Measurements from ENCODE around the gene EMC8. TPM values are rescaled to one million over a fixed set of nuclear protein-coding genes. Genes with fewer than 3 reads are reported as not detected.
"Not testable (repeated sequence)": the region's sequence is repeated elsewhere in the genome, so short reads cannot be mapped to it uniquely, and the experiment has no call there.

The EMC8 gene
- total RNA-seq, 1 donor from 2014 or later = 22.5 TPM

GRCh38 chr16:85810742-85811115, 11.4 kb upstream of the EMC8 start:
- Histone ChIP-seq H3K9me3 (replicated peaks) (no peaks in the 10 kb centered on the region), H3K36me3 (peaks cover 11% of the 10 kb centered on the region), H3K27ac (replicated peaks) (no peak overlapping the region), H3K4me1 (peaks cover 2% of the 10 kb centered on the region), H3K27me3 (ENCODE audit: low read depth) (peaks cover 49% of the 10 kb centered on the region), H3K4me3 (no peak overlapping the region)
- no peak for TF ChIP-seq CTCF (IDR thresholded peaks at IDR 0.05; ENCODE audit: borderline replicate concordance)
- intact Hi-C loops (cut with micrococcal nuclease) = no loop called here
- DNase-seq = no peak

DNA sequence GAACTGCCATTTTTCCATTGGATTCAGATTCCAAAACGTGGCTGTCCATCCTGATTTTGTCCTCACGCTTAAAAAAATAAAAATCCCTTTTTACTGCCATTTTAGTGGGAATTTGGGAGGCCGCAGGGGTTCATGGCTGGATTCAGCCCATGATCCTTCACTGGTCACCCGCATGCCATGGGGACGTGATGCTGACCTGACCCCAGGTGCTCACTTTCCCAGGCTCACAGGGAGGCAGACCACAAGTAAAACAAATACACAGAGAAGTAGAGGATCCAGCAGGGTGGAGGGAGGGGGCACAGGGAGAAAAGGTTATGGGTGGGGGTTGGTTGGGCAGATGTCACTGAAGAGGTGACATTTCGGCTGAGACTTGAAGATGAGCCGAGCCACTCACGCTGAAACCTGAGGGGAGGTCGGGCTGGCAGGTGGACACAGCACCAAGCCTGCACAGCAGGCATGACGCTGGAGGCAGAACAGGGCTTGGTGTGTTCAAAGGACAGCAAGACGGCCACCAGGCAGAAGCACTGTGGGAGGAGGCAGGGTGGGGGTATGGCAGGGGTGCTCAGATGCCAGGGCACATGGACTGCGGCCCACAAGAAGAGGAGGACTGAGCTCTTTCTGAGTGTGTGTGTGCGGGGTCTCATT, 10.9 kb upstream of the EMC8 start:
- no peak for TF ChIP-seq CTCF (IDR thresholded peaks at IDR 0.05; ENCODE audit: borderline replicate concordance)
- DNase-seq = no peak
- H3K4me1 ChIP-seq = peaks cover 3% of the 10 kb centered on the region
- no peak overlapping the region for H3K4me3 ChIP-seq
- H3K9me3 ChIP-seq (replicated peaks) = no peaks in the 10 kb centered on the region
- peaks cover 44% of the 10 kb centered on the region for H3K27me3 ChIP-seq (ENCODE audit: low read depth)
- peaks cover 16% of the 10 kb centered on the region for H3K36me3 ChIP-seq
- intact Hi-C loops (cut with micrococcal nuclease) = no loop called here
- no peak overlapping the region for H3K27ac ChIP-seq (replicated peaks)

DNA sequence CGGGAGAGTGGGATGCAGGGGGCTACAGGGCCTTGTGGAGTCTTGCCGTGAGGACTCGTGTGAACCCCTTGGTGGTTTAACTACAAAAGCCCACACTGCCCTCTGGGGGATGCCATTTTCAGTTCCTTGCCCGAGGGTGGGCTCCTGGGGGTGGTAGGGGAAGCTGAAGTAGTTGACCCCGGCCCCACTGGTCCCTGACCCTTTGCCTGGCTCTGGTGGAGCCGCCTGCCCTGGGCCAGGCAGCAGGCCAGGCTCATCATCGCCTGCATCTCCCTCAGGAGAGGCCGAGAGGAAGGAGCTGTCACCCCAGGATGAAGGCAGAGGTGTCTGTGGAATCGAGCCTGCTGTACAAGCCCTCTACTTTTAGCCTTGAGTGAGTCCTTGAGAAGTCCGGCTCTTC, 10.3 kb upstream of the EMC8 start:
- DNase-seq = no peak
- Histone ChIP-seq H3K4me1 (peaks cover 3% of the 10 kb centered on the region), H3K27me3 (ENCODE audit: low read depth) (peaks cover 39% of the 10 kb centered on the region), H3K36me3 (peaks cover 22% of the 10 kb centered on the region), H3K27ac (replicated peaks) (no peak overlapping the region), H3K4me3 (no peak overlapping the region), H3K9me3 (replicated peaks) (no peaks in the 10 kb centered on the region)
- intact Hi-C loops (cut with micrococcal nuclease) = no loop called here
- no peak for TF ChIP-seq CTCF (IDR thresholded peaks at IDR 0.05; ENCODE audit: borderline replicate concordance)

DNA sequence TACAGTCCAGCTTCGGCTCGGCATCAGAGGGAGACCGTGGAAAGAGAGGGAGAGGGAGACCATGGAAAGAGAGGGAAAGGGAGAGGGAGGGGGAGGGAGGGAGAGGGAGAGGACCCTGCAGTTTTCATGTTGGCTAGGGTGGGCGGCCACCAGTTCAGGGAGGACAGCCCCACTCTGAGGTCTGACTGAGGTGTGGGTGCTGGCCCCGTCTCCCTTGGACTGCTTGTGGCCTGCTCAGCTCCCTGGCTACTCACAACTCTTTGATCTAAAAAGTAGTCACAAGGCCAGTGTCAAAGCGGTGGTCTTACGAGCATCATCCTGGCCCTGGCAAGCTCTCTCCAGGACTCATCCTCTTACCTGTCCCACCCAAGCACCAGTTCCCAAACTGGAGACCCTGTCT, 9.6 kb upstream of the EMC8 start:
- Histone ChIP-seq H3K9me3 (replicated peaks) (no peaks in the 10 kb centered on the region), H3K4me1 (peaks cover 4% of the 10 kb centered on the region), H3K36me3 (peaks cover 27% of the 10 kb centered on the region), H3K27me3 (ENCODE audit: low read depth) (peaks cover 32% of the 10 kb centered on the region), H3K27ac (replicated peaks) (no peak overlapping the region), H3K4me3 (no peak overlapping the region)
- no peak for TF ChIP-seq CTCF (IDR thresholded peaks at IDR 0.05; ENCODE audit: borderline replicate concordance)
- no peak for DNase-seq
- intact Hi-C loops (cut with micrococcal nuclease) = no loop called here

DNA sequence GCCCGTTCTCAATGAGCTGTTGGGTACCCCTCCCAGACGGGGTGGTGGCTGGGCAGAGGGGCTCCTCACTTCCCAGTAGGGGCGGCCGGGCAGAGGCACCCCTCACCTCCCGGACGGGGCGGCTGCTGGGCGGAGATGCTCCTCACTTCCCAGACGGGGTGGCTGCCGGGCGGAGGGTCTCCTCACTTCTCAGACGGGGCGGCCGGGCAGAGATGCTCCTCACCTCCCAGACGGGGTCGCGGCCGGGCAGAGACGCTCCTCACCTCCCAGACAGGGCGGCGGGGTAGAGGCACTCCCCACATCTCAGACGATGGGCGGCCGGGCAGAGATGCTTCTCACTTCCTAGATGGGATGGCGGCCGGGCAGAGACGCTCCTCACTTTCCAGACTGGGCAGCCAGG, 8.8 kb upstream of the EMC8 start:
- H3K27me3 ChIP-seq (ENCODE audit: low read depth) = peaks cover 24% of the 10 kb centered on the region
- DNase-seq; H3K9me3 ChIP-seq (replicated peaks); H3K4me3 ChIP-seq; H3K27ac ChIP-seq (replicated peaks); intact Hi-C loops (cut with micrococcal nuclease): not testable (repeated sequence)
- peaks cover 35% of the 10 kb centered on the region for H3K36me3 ChIP-seq
- H3K4me1 ChIP-seq = peaks cover 12% of the 10 kb centered on the region

DNA sequence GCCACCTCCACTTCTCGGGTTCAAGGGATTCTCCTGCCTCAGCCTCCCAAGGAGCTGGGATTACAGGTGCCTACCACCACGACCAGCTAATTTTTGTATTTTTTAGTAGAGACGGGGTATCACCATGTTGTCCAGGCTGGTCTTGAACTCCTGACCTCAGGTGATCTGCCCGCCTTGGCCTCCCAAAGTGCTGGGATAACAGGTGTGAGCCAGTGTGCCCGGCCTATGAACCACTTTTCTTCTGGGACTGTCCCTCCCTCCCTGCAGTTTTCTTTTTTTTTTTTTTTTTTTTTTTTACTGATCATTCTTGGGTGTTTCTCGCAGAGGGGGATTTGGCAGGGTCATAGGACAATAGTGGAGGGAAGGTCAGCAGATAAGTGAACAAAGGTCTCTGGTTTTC, 8.0 kb upstream of the EMC8 start:
- Histone ChIP-seq H3K27me3 (ENCODE audit: low read depth) (peaks cover 18% of the 10 kb centered on the region), H3K4me1 (peaks cover 18% of the 10 kb centered on the region), H3K36me3 (peaks cover 42% of the 10 kb centered on the region)
- intact Hi-C loops (cut with micrococcal nuclease); H3K27ac ChIP-seq (replicated peaks); DNase-seq; H3K9me3 ChIP-seq (replicated peaks); H3K4me3 ChIP-seq: not testable (repeated sequence)
